DOHH2 (cell line): Measurements from ENCODE around the gene SPACDR.

Experiments
- EZH2phosphoT487 ChIP-seq: fragments of 200-600 bp; sonication (generic); IDR thresholded peaks from 2 replicates; pipeline ENCODE4 v1.6.1; 2017; ENCODE audit warnings: borderline replicate concordance, mild to moderate bottlenecking, antibody characterized with exemption, low read length, moderate library complexity, mixed read lengths
- TF ChIP-seq, protein P1 (sequence below): fragments of 200-600 bp; sonication (generic); IDR thresholded peaks from one replicate; pipeline ENCODE4 v1.5.1; 2014; ENCODE audit warnings: antibody characterized with exemption, mild to moderate bottlenecking, low read depth, low read length; ENCODE audit not compliant: poor library complexity, severe bottlenecking

DNA sequence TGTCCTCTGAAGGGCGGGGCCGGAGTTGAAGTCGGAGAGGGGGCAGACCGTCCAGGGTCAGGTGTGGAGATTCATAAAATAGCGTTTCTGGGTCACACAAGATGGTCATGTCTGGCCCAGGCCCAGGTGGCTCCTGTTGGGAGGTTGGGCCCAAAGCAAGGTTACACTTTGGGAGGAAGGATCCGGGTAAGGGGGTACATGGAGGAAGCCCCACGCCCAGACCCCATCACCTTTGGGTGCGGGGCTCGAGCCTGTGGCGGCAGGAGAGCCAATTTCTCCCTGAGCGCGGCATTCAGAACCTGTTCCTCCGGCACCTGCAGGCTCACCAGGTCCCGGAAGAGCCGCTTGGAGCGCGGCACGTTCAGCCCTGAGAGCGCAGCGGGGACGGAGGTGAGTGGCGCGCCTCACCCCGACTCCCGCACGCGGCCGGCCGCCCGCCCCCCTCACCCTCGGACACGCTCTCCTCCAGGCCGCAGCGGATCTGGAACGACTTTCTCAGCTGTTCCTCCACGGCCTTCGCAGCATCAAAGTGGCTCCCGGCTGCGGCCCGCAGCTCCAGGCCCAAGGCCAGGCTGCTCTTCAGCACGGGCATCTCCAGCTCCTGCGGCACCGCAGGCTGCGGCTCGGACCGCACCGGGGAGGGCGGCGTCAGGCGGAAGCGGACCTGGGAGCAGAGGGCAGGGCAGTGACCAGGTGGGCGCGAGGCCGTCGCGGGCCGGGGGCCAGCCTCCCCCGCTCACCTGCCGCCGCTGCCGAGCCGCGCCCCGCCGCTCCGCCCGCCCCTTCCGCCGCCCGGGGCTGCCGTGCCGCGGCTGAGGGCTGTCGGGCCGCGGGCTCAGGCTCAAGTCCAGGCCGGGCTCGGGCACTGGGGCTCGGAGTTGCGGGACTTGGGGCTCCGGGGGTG lies 28.4 kb downstream of the SPACDR start:
- TF ChIP-seq, protein P1, sequence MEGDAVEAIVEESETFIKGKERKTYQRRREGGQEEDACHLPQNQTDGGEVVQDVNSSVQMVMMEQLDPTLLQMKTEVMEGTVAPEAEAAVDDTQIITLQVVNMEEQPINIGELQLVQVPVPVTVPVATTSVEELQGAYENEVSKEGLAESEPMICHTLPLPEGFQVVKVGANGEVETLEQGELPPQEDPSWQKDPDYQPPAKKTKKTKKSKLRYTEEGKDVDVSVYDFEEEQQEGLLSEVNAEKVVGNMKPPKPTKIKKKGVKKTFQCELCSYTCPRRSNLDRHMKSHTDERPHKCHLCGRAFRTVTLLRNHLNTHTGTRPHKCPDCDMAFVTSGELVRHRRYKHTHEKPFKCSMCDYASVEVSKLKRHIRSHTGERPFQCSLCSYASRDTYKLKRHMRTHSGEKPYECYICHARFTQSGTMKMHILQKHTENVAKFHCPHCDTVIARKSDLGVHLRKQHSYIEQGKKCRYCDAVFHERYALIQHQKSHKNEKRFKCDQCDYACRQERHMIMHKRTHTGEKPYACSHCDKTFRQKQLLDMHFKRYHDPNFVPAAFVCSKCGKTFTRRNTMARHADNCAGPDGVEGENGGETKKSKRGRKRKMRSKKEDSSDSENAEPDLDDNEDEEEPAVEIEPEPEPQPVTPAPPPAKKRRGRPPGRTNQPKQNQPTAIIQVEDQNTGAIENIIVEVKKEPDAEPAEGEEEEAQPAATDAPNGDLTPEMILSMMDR, result peak; percentile 11
- TF ChIP-seq EZH2phosphoT487, result no peak
